Esophagus muscularis mucosa (tissue), 3 donors: ENCODE results near the gene MATN3.

Experiments
- POLR2A ChIP-seq: fragments of 450-650 bp; IDR thresholded peaks from one replicate; pipeline ENCODE4 v1.6.1; 2017; ENCODE audit warnings: antibody characterized with exemption, moderate library complexity, mild to moderate bottlenecking, low read depth
- TF ChIP-seq, protein P1 (sequence below), 3 experiments: fragments of 200-600 bp in 2 of 3; fragments of 450-650 bp in 1 of 3; sonication (generic) in 2 of 3; IDR thresholded peaks; one replicate each; pipeline ENCODE4 v1.5.1; 2017 to 2019; ENCODE audit warnings: antibody characterized with exemption in 3 of 3, mild to moderate bottlenecking in 2 of 3, moderate library complexity in 1 of 3

DNA sequence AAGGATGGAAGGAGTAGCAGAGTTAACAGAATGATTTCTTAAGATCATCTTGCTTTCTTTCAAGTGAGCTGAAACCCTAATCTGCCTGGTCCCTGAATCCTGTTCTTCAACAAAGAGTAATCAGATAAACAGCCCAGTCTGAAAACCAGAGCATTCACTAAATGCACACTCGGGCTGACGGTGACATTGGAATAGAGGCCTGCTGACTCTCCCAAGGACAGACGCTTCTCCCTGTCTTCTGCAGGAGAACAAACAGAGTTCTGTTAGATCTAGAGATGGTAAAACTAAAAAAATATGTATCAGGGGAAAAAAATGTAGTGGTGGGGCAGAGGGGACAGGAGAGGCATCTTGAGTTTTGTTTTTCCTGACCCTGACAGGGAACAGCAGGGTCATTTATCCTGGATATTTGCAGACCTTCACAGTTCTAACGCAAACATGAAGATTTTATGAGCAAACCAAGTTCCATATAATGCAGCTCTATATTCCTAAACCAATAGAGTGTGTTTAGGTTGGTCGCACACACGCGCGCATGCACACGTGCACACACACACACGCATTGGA is 7.3 kb downstream of the MATN3 start:
- TF ChIP-seq, protein P1, sequence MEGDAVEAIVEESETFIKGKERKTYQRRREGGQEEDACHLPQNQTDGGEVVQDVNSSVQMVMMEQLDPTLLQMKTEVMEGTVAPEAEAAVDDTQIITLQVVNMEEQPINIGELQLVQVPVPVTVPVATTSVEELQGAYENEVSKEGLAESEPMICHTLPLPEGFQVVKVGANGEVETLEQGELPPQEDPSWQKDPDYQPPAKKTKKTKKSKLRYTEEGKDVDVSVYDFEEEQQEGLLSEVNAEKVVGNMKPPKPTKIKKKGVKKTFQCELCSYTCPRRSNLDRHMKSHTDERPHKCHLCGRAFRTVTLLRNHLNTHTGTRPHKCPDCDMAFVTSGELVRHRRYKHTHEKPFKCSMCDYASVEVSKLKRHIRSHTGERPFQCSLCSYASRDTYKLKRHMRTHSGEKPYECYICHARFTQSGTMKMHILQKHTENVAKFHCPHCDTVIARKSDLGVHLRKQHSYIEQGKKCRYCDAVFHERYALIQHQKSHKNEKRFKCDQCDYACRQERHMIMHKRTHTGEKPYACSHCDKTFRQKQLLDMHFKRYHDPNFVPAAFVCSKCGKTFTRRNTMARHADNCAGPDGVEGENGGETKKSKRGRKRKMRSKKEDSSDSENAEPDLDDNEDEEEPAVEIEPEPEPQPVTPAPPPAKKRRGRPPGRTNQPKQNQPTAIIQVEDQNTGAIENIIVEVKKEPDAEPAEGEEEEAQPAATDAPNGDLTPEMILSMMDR (IDR thresholded peaks at IDR 0.05) = no peak
- TF ChIP-seq POLR2A = no peak
